Neural cell (in vitro differentiated cells): ENCODE results near the gene S100A12. TPM values are rescaled to one million over a fixed set of nuclear protein-coding genes. Genes with fewer than 3 reads are reported as not detected.

ENCODE experiments used
- H2AFZ ChIP-seq: fragments of 200-600, 300-800 bp; sonication (generic), shearing (Covaris generic); 2 replicates; pipeline ENCODE4 v1.6.0; 2014; ENCODE audit warnings: low read depth, mild to moderate bottlenecking, antibody characterized with exemption, low read length, moderate library complexity
- H3F3A ChIP-seq: fragments of 200-600 bp; shearing (Covaris generic); 2 replicates; pipeline ENCODE4 v1.6.1; 2016; ENCODE audit warnings: mild to moderate bottlenecking, moderate library complexity, mixed read lengths, antibody characterized with exemption, low read length; ENCODE audit not compliant: insufficient read depth, poor library complexity, severe bottlenecking
- H3K27ac ChIP-seq: fragments of 200-600, 300-800 bp; sonication (generic), shearing (Covaris generic); 2 replicates; pipeline ENCODE4 v1.5.1; 2014; ENCODE audit warnings: mild to moderate bottlenecking, low read length, moderate library complexity
- H3K27me3 ChIP-seq: fragments of 300-800, 200-600 bp; sonication (generic), shearing (Covaris generic); 2 replicates; pipeline ENCODE4 v1.6.0; 2014; ENCODE audit warnings: mild to moderate bottlenecking, low read depth, low read length, moderate library complexity; ENCODE audit not compliant: insufficient read depth
- H3K36me3 ChIP-seq: fragments of 300-800, 200-600 bp; sonication (generic), shearing (Covaris generic); 2 replicates; pipeline ENCODE4 v1.5.1; 2014; ENCODE audit warnings: mild to moderate bottlenecking, antibody characterized with exemption, low read length, moderate library complexity; ENCODE audit not compliant: insufficient read depth
- H3K4me2 ChIP-seq: fragments of 300-800, 200-600 bp; sonication (generic), shearing (Covaris generic); 2 replicates; pipeline ENCODE4 v1.6.0; 2014; ENCODE audit warnings: mild to moderate bottlenecking, low read length
- H3K4me3 ChIP-seq: fragments of 300-800, 200-600 bp; sonication (generic), shearing (Covaris generic); 2 replicates; pipeline ENCODE4 v1.5.1; 2014; ENCODE audit warnings: mild to moderate bottlenecking, low read length, moderate library complexity
- H3K79me2 ChIP-seq: fragments of 200-600 bp; shearing (Covaris generic); replicated peaks from 2 replicates; pipeline ENCODE4 v1.6.0; 2014; ENCODE audit warnings: mild to moderate bottlenecking, low read length, moderate library complexity; ENCODE audit not compliant: insufficient read depth
- H3K9ac ChIP-seq: fragments of 300-800, 200-600 bp; sonication (generic), shearing (Covaris generic); 2 replicates; pipeline ENCODE4 v1.6.1; 2016; ENCODE audit warnings: mild to moderate bottlenecking, low read length, mixed read lengths
- H3K9me2 ChIP-seq: fragments of 200-600 bp; shearing (Covaris generic); 2 replicates; pipeline ENCODE4 v1.6.1; 2016; ENCODE audit warnings: mild to moderate bottlenecking, low read length, mixed read lengths; ENCODE audit not compliant: insufficient read depth
- H3K9me3 ChIP-seq: fragments of 200-600, 300-800 bp; sonication (generic), shearing (Covaris generic); 2 replicates; pipeline ENCODE4 v1.6.1; 2016; ENCODE audit warnings: mild to moderate bottlenecking, mixed run types, low read length, moderate library complexity, mixed read lengths
- H4K20me1 ChIP-seq: fragments of 200-600 bp; shearing (Covaris generic); 2 replicates; pipeline ENCODE4 v1.6.1; 2016; ENCODE audit warnings: mild to moderate bottlenecking, mixed run types; ENCODE audit not compliant: insufficient read depth
- CTCF ChIP-seq: fragments of 450-650 bp; IDR thresholded peaks from 2 replicates; pipeline ENCODE4 v1.5.1; 2014; ENCODE audit warnings: antibody characterized with exemption, mild to moderate bottlenecking, moderate library complexity; ENCODE audit not compliant: poor library complexity, severe bottlenecking
- EP300 ChIP-seq: fragments of 450-650 bp; conservative IDR thresholded peaks from 2 replicates; pipeline ENCODE4 v1.6.1; 2014; ENCODE audit warnings: antibody characterized with exemption, mild to moderate bottlenecking, moderate library complexity; ENCODE audit not compliant: poor library complexity, severe bottlenecking
- EZH2 ChIP-seq: fragments of 200-600, 300-800 bp; shearing (Covaris generic), sonication (generic); IDR thresholded peaks from 2 replicates; pipeline ENCODE4 v1.6.1; 2014; ENCODE audit warnings: antibody characterized with exemption, low read length, borderline replicate concordance, mild to moderate bottlenecking; ENCODE audit not compliant: insufficient read depth, poor library complexity, severe bottlenecking
- MXI1 ChIP-seq: fragments of 450-650 bp; conservative IDR thresholded peaks from 2 replicates; pipeline ENCODE4 v1.6.1; 2014; ENCODE audit warnings: antibody characterized with exemption, mild to moderate bottlenecking; ENCODE audit not compliant: poor library complexity, severe bottlenecking
- POLR2AphosphoS5 ChIP-seq: IDR thresholded peaks from 2 replicates; pipeline ENCODE4 v1.6.1; 2012
- RAD21 ChIP-seq: fragments of 450-650 bp; conservative IDR thresholded peaks from 2 replicates; pipeline ENCODE4 v1.6.1; 2014; ENCODE audit warnings: antibody characterized with exemption, mild to moderate bottlenecking, moderate library complexity
- REST ChIP-seq: IDR thresholded peaks from 2 replicates; pipeline ENCODE4 v1.6.1; 2012; ENCODE audit warnings: borderline replicate concordance
- SMC3 ChIP-seq: fragments of 450-650 bp; conservative IDR thresholded peaks from 2 replicates; pipeline ENCODE4 v1.6.1; 2014; ENCODE audit warnings: antibody characterized with exemption, mild to moderate bottlenecking, moderate library complexity; ENCODE audit not compliant: poor library complexity
- TAF1 ChIP-seq: IDR thresholded peaks from 2 replicates; pipeline ENCODE4 v1.6.1; 2012; ENCODE audit warnings: low read depth
- polyA plus RNA-seq: library from polyadenylated mRNA; depleted of rRNA; stranded (reverse); fragments of >200 nt; gene quantifications from 2 replicates; pipeline ENCODE4 v1.2.3, GENCODE V29; 2014

The S100A12 gene
- polyA plus RNA-seq, 1 donor from 2014 or later: not detected

GRCh38 chr1:153392258-153392657, 16.8 kb upstream of the S100A12 start:
- Histone ChIP-seq H3K27me3 (no peaks in the 10 kb centered on the region), H3K4me2 (no peak overlapping the region), H2AFZ (no peak overlapping the region), H3K4me3 (no peak overlapping the region), H4K20me1 (no peaks in the 10 kb centered on the region), H3K27ac (no peak overlapping the region), H3K9me2 (no peaks in the 10 kb centered on the region), H3F3A (no peaks in the 10 kb centered on the region), H3K9me3 (no peaks in the 10 kb centered on the region), H3K79me2 (no peaks in the 10 kb centered on the region), H3K36me3 (no peaks in the 10 kb centered on the region), H3K9ac (no peak overlapping the region)
- no peak for TF ChIP-seq CTCF
- no peak for TF ChIP-seq RAD21
- no peak for TF ChIP-seq SMC3
- no peak for TF ChIP-seq MXI1
- TF ChIP-seq POLR2AphosphoS5: no peak
- no peak for TF ChIP-seq EP300
- no peak for TF ChIP-seq REST
- TF ChIP-seq TAF1: no peak
- TF ChIP-seq EZH2: no peak

- H3F3A ChIP-seq: no peaks in the 10 kb centered on the region
- H3K79me2 ChIP-seq: no peaks in the 10 kb centered on the region
- no peaks in the 10 kb centered on the region for H3K27me3 ChIP-seq
- TF ChIP-seq TAF1 (no peak), RAD21 (no peak), EP300 (no peak), EZH2 (no peak), MXI1 (no peak), REST (no peak), SMC3 (no peak), POLR2AphosphoS5 (no peak), CTCF (no peak)
- H3K4me2 ChIP-seq: no peak within 1 kb of the TSS
- no peaks in the 10 kb centered on the region for H3K9me3 ChIP-seq
- no peaks in the 10 kb centered on the region for H4K20me1 ChIP-seq
- H3K36me3 ChIP-seq: no peaks in the 10 kb centered on the region
- no peak within 1 kb of the TSS for H3K9ac ChIP-seq
- H2AFZ ChIP-seq: no peak within 1 kb of the TSS
- H3K9me2 ChIP-seq: no peaks in the 10 kb centered on the region
- no peak within 1 kb of the TSS for H3K27ac ChIP-seq
- no peak within 1 kb of the TSS for H3K4me3 ChIP-seq
These were observed 15.7 kb upstream of the S100A12 start, which contains the start of gene S100A8 for GRCh38 chr1:153390938-153391710. Gene S100A8, minus strand, starts transcription at chr1:153391073. Its CDS starts 538 bp downstream, at chr1:153390535.
